Measurements from ENCODE around the gene MS4A10.

The MS4A10 gene

GRCh38 chr11:60809691-60810090, 24.6 kb downstream of the MS4A10 start:
- no peaks in the 10 kb centered on the region for H3K36me3 ChIP-seq
- H3K4me3 ChIP-seq (ENCODE audit: low read depth, low read length): no peak overlapping the region
- no peak for TF ChIP-seq CTCF (IDR thresholded peaks at IDR 0.05; ENCODE audit: low read depth, low read length)
- H3K4me1 ChIP-seq: no peaks in the 10 kb centered on the region
- no peak for DNase-seq
- H3K9me3 ChIP-seq: no peaks in the 10 kb centered on the region
- no peaks in the 10 kb centered on the region for H3K27me3 ChIP-seq

- no peak for TF ChIP-seq CTCF (IDR thresholded peaks at IDR 0.05; ENCODE audit: low read depth, low read length)
- Histone ChIP-seq H3K9me3 (no peaks in the 10 kb centered on the region), H3K27me3 (no peaks in the 10 kb centered on the region), H3K4me1 (no peaks in the 10 kb centered on the region), H3K36me3 (no peaks in the 10 kb centered on the region), H3K4me3 (ENCODE audit: low read depth, low read length) (no peak overlapping the region)
- DNase-seq: no peak
These were observed 25.0 kb downstream of the MS4A10 start for GRCh38 chr11:60810151-60810550.

DNA sequence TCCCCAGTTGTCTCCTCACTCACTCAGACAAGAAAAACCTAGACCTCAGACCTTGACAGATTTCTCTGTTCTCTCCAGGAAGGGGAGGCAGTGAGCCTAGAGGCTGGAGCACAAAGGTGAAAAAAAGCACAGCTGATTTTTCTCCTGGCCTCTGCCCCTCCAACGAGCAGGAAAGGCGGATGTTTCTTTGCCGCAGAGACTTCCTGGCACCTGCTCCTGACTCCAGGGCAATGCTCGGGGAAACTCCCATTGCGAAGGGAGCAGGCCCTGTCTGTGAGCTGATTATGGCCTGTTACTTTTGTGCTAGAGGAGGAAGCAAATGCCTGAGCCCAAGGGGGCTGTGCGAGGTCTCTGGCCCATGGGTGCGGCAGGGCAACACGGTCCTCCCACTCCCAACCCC, 25.4 kb downstream of the MS4A10 start:
- H3K27me3 ChIP-seq: no peaks in the 10 kb centered on the region
- no peak for DNase-seq
- no peaks in the 10 kb centered on the region for H3K36me3 ChIP-seq
- TF ChIP-seq CTCF (IDR thresholded peaks at IDR 0.05; ENCODE audit: low read depth, low read length): no peak
- no peaks in the 10 kb centered on the region for H3K9me3 ChIP-seq
- H3K4me3 ChIP-seq (ENCODE audit: low read depth, low read length): no peak overlapping the region
- H3K4me1 ChIP-seq: no peaks in the 10 kb centered on the region

DNA sequence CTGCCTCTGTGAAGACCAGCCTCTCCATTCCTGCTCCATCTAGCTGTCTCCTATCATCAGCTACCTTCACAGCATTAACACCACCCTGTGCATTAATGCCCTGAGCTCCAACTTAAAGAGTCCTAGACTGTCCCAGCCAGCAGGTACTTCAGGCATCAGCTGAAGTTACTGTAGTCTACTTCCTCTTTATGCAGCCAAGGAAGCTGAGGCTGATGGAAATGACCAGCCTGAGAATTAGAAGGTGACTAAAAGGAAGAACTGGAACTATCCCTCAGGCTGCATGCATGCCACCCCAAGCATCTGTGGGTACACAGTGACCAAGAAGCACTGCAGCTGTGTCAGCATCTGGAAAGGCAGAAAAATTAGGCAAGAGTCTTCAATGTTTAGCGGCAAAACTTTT, 28.2 kb downstream of the MS4A10 start:
- Histone ChIP-seq H3K4me3 (ENCODE audit: low read depth, low read length) (no peak overlapping the region), H3K27me3 (no peaks in the 10 kb centered on the region), H3K4me1 (no peaks in the 10 kb centered on the region), H3K9me3 (no peaks in the 10 kb centered on the region), H3K36me3 (no peaks in the 10 kb centered on the region)
- TF ChIP-seq CTCF (IDR thresholded peaks at IDR 0.05; ENCODE audit: low read depth, low read length): no peak
- DNase-seq: no peak

DNA sequence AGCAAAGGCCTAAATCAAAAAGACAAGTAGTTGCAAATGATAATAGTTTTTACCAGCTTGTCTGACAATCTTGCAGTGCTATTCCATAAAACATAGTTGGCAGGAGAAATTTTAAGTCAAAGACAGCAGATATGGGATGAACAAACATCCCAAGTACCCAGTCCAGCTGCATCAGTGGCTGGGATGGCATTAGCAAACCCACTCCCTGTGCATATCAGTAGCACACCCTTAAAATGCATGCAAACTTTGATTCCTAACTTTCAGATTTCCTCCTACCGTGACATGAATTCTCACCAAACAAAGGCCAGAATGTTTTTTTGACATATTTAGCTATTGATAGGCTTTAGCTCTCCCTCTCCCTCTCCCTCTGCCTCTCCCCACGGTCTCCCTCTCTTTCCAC, 29.0 kb downstream of the MS4A10 start:
- Histone ChIP-seq H3K36me3 (no peaks in the 10 kb centered on the region), H3K27me3 (no peaks in the 10 kb centered on the region), H3K9me3 (no peaks in the 10 kb centered on the region), H3K4me1 (no peaks in the 10 kb centered on the region), H3K4me3 (ENCODE audit: low read depth, low read length) (no peak overlapping the region)
- no peak for TF ChIP-seq CTCF (IDR thresholded peaks at IDR 0.05; ENCODE audit: low read depth, low read length)
- no peak for DNase-seq

DNA sequence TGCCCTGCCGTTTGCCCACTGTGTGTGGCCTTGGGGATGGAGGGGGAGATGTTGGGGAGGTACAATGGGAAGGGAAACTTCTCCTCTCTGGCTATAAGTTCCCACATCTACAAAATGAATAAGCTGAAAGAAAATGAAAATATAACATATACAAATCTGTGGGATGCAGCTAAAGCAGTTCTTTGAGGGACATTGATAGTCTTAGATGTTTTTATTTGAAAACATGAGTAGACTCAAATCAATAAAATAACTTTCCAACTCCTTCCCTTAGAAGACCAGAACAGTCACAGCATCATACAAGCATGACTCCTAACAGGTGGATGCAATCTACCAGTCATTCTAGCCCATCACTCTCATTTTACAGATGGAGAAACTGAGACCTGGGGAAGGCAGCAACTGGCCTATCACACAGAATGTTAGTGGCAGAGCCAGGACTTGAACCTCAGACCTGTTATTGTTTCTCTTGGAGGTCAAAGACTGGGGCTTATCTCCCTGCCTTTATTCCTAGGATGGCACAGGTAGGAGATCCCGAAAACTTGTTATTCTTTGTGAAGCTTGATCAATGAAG, 31.5 kb downstream of the MS4A10 start:
- no peak for TF ChIP-seq CTCF (IDR thresholded peaks at IDR 0.05; ENCODE audit: low read depth, low read length)
- H3K9me3 ChIP-seq: no peaks in the 10 kb centered on the region
- H3K4me3 ChIP-seq (ENCODE audit: low read depth, low read length): no peak overlapping the region
- H3K4me1 ChIP-seq: no peaks in the 10 kb centered on the region
- H3K36me3 ChIP-seq: no peaks in the 10 kb centered on the region
- H3K27me3 ChIP-seq: no peaks in the 10 kb centered on the region
- no peak for DNase-seq

Data from BE2C (cell line).